Measurements from ENCODE around the gene PIR.

- TF ChIP-seq, protein P1, sequence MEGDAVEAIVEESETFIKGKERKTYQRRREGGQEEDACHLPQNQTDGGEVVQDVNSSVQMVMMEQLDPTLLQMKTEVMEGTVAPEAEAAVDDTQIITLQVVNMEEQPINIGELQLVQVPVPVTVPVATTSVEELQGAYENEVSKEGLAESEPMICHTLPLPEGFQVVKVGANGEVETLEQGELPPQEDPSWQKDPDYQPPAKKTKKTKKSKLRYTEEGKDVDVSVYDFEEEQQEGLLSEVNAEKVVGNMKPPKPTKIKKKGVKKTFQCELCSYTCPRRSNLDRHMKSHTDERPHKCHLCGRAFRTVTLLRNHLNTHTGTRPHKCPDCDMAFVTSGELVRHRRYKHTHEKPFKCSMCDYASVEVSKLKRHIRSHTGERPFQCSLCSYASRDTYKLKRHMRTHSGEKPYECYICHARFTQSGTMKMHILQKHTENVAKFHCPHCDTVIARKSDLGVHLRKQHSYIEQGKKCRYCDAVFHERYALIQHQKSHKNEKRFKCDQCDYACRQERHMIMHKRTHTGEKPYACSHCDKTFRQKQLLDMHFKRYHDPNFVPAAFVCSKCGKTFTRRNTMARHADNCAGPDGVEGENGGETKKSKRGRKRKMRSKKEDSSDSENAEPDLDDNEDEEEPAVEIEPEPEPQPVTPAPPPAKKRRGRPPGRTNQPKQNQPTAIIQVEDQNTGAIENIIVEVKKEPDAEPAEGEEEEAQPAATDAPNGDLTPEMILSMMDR (IDR thresholded peaks at IDR 0.05): no peak
- no peak for TF ChIP-seq EZH2 (IDR thresholded peaks at IDR 0.05)
- no peak for TF ChIP-seq EZH2phosphoT487 (IDR thresholded peaks at IDR 0.05)
Measured at GRCh38 chrX:15435836-15436619, 57.1 kb downstream of the PIR start.
